Heart left ventricle (tissue), 16 donors: ENCODE results near the gene KDELR3. TPM values are rescaled to one million over a fixed set of nuclear protein-coding genes. Genes with fewer than 3 reads are reported as not detected.

Experiments
- ATAC-seq, 4 donors: fragments of 200-7000 bp; cut with Tn5 transposase; one replicate each; pipeline ENCODE4 v1.9.1; 2020 to 2022; ENCODE audit warnings: moderate library complexity in 4 of 4, mild to moderate bottlenecking in 3 of 4, moderate number of reproducible peaks in 1 of 4
- DNase-seq, 5 donors: peaks; one replicate each; pipeline ENCODE4 v3.0.0-alpha.2; 2020
- H3K27ac ChIP-seq, 12 donors: fragments of 200-600 bp; sonication (generic) in 4 of 12; one replicate each; pipeline versions ENCODE4 v1.5.0 to v1.8.0; 2016 to 2022; ENCODE audit warnings: mild to moderate bottlenecking in 2 of 12
- H3K27me3 ChIP-seq, 9 donors: fragments of 200-600 bp; sonication (generic) in 2 of 9; one replicate each; pipeline versions ENCODE4 v1.5.1 to v1.8.0; 2016 to 2022; ENCODE audit warnings: mild to moderate bottlenecking in 3 of 9
- H3K36me3 ChIP-seq, 9 donors: fragments of 200-600 bp; sonication (generic) in 2 of 9; one replicate each; pipeline versions ENCODE4 v1.5.0 to v1.8.0; 2018 to 2022; ENCODE audit warnings: mild to moderate bottlenecking in 2 of 9
- H3K4me1 ChIP-seq, 12 donors: fragments of 200-600 bp; sonication (generic) in 4 of 12; one replicate each; pipeline versions ENCODE4 v1.5.0 to v1.8.0; 2016 to 2022; ENCODE audit warnings: mild to moderate bottlenecking in 3 of 12
- H3K4me3 ChIP-seq, 12 donors: fragments of 200-600 bp; sonication (generic) in 4 of 12; one replicate each; pipeline versions ENCODE4 v1.5.0 to v1.8.0; 2017 to 2022; ENCODE audit warnings: mild to moderate bottlenecking in 9 of 12, moderate library complexity in 4 of 12
- H3K9me3 ChIP-seq, 12 donors: fragments of 200-600 bp; sonication (generic) in 4 of 12; one replicate each; pipeline versions ENCODE4 v1.5.0 to v1.8.0; 2016 to 2022; ENCODE audit warnings: mild to moderate bottlenecking in 1 of 12
- POLR2A ChIP-seq, 2 donors: fragments of 450-650 bp; IDR thresholded peaks; one replicate each; pipeline ENCODE4 v1.6.1; 2017; ENCODE audit warnings: antibody characterized with exemption in 2 of 2, mild to moderate bottlenecking in 2 of 2, moderate library complexity in 2 of 2
- WGBS, 4 donors: extraction: QIAGEN DNeasy Blood & Tissue Kit in 2 of 4; methylation state at CpG; one replicate each; pipeline versions ENCODE4 v1.1.5 to v1.1.7; 2013 to 2018; 5-methylcytosine and 5-hydroxymethylcytosine counted together
- intact Hi-C, 10 donors: fragments of 100-400 bp; cut with DNase I; formaldehyde crosslinking; loops; one replicate each; pipeline versions ENCODE4 v1.11.1 to v1.14.2; 2022
- polyA plus RNA-seq, 2 donors: library from polyadenylated mRNA; stranded (reverse); fragments of 200-250 nt; gene quantifications; one replicate each; pipeline ENCODE4 v1.2.3, GENCODE V29; 2013
- total RNA-seq, 9 donors: library from RNA; depleted of rRNA in 2 of 9; stranded (reverse); fragments of >200 nt in 2 of 9; fragmentation: NEBNext Ultra II Directional in 3 of 9; extraction: Animal tissue kit (Norgen Biotek cat#: 25700) in 3 of 9; gene quantifications; one replicate each; pipeline versions ENCODE4 v1.1.0 to v1.2.4, GENCODE V29; 2016 to 2023
- TF ChIP-seq, protein P1 (sequence below), 12 donors: fragments of 200-600 bp; sonication (generic) in 4 of 12; IDR thresholded peaks; one replicate each; pipeline versions ENCODE4 v1.5.0 to v1.8.0; 2018 to 2022; ENCODE audit warnings: antibody characterized with exemption in 12 of 12, mild to moderate bottlenecking in 5 of 12
- donor health status: ischemic (EF 13 %, LVEDD 7.1; RV severe dilation, severe dysfunction).
- donor health status: healthy with polysubstance abuse.
- donor health status: DM: no; HTN: yes; CAD: no.
- donor health status: DM: no; HTN: no; CAD: no.
- donor health status: ischemic (EF 25% LVEDD 6.9; RV normal size, moderate dysfunction).
- donor health status: ischemic (EF 25% LVEDD 5.7; RV mildly dilated, moderate dysfunction).
- donor health status: healthy.
- donor health status: DM: yes; HTN: yes; CAD: no.
- donor health status: ischemic (EF 35%, LVEDD 5.7; RV mildly dilated, moderate dysfunction).
- donor health status: nonischemic (EF 11% LVEDD 7.7; RV severe dilation, severe dysfunction).
- donor health status: DM: yes; HTN: yes; CAD: no.
- donor health status: PGD.
- donor health status: ischemic (EF 29% LVEDD 5.4; RV normal size, mild dysfunction).
- donor health status: nonischemic (EF 23%, LVEDD 6.1; RV moderate dilation, normal function).

Gene KDELR3
- total and polyA plus RNA-seq, 11 donors: 4.4 to 15.5 (median 8.5) TPM

DNA sequence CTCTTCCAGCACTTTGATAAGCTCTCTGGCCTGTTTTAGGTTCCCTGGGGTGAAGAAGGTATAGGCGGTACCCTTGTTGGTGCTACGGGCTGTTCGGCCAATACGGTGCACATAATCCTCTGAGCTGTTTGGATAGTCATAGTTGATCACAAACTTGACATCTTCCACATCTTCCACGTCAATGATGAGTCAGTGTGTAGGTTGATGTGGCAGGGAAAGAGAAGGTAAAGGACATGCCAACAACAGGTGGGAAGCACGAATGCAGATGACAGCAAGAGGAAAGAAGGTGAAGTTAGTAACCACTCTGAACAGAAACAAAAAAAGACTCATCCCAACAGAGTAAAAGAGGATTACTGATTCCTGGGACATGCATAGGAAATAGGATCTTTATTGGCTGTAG, 20.1 kb downstream of the KDELR3 start:
- Histone ChIP-seq H3K4me3 (no peak overlapping the region), H3K4me1 (peaks cover 4 to 40% (median 20%) of the 10 kb centered on the region in 12 donors), H3K9me3 (no peaks in the 10 kb centered on the region), H3K27me3 (no peaks in the 10 kb centered on the region), H3K27ac (no peak overlapping the region), H3K36me3 (peaks cover 0 to 100% (median 100%) of the 10 kb centered on the region in 9 donors)
- DNase-seq (no peak), ATAC-seq (no peak)
- intact Hi-C loops: no loop called here
- TF ChIP-seq POLR2A (IDR thresholded peaks at IDR 0.05): no peak
- TF ChIP-seq, protein P1, sequence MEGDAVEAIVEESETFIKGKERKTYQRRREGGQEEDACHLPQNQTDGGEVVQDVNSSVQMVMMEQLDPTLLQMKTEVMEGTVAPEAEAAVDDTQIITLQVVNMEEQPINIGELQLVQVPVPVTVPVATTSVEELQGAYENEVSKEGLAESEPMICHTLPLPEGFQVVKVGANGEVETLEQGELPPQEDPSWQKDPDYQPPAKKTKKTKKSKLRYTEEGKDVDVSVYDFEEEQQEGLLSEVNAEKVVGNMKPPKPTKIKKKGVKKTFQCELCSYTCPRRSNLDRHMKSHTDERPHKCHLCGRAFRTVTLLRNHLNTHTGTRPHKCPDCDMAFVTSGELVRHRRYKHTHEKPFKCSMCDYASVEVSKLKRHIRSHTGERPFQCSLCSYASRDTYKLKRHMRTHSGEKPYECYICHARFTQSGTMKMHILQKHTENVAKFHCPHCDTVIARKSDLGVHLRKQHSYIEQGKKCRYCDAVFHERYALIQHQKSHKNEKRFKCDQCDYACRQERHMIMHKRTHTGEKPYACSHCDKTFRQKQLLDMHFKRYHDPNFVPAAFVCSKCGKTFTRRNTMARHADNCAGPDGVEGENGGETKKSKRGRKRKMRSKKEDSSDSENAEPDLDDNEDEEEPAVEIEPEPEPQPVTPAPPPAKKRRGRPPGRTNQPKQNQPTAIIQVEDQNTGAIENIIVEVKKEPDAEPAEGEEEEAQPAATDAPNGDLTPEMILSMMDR (IDR thresholded peaks at IDR 0.05): no peak
- 85 to 87% (median 86%) methylated on average over 6 of the region's 6 CpGs for WGBS, 4 donors

DNA sequence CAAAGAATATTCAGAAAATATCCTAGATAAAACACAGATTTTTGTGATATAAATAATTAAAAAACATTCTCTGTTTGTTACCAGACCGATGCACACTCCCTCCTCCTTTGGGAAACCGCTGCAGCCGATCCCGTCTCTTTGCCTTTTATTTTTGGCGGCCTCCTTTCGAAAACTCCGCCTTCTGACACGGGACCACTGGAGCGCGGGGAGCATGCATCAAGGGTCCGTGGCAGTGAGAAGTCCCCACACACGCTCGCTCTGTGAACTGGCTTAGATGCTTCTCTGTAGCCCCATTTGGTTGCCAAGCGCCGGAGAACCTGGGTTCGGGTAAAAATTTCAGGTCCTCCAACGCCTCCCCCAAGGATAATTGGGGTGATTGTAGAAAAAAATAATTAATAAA, 21.2 kb downstream of the KDELR3 start:
- Histone ChIP-seq H3K36me3 (peaks cover 7 to 100% (median 100%) of the 10 kb centered on the region in 9 donors), H3K4me3 (no peak overlapping the region), H3K27me3 (no peaks in the 10 kb centered on the region), H3K4me1 (peaks cover 4 to 40% (median 20%) of the 10 kb centered on the region in 12 donors), H3K9me3 (no peaks in the 10 kb centered on the region), H3K27ac (peak overlapping the region in 4 of 12 donors; percentile 6 to 78 (median 43))
- intact Hi-C loops: no loop called here
- ATAC-seq (no peak), DNase-seq (no peak)
- no peak for TF ChIP-seq POLR2A (IDR thresholded peaks at IDR 0.05)
- TF ChIP-seq, protein P1 (IDR thresholded peaks at IDR 0.05): no peak
- WGBS, 4 donors: 90 to 92% (median 92%) methylated on average over 17 of the region's 17 CpGs

DNA sequence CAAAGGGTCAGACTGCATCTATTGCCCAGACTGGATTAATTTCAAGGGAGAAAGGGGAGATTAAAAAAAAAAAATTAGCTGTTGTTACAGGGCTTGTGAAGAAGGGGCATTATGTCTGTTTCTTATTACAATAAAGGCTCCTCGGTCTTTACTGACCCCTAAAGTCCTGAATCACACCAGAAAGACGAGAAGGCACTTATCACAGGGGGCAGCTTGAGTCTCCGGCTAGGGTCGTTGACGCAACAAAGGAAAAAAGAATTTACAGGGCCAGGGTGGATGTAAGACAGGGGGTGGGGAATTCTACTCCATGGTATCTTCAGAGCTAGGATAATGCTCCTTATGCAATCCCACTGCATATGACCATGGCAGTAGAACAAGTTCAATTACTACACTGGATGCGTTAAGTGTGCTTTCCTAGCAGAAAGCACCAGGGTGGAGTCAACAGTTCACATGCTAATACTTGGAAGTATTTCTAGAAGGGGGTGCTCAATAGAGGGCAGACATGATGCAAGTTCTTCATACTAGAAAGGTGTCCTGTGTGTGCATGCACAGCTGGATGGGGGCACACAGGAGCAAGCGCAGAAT, 21.8 kb downstream of the KDELR3 start:
- Histone ChIP-seq H3K27me3 (no peaks in the 10 kb centered on the region), H3K4me3 (no peak overlapping the region), H3K4me1 (peaks cover 4 to 41% (median 24%) of the 10 kb centered on the region in 12 donors), H3K9me3 (no peaks in the 10 kb centered on the region), H3K36me3 (peaks cover 7 to 100% (median 100%) of the 10 kb centered on the region in 9 donors), H3K27ac (peak overlapping the region in 7 of 12 donors; percentile 10 to 78 (median 43))
- DNase-seq (no peak), ATAC-seq (peak in 2 of 4 donors; percentile 6)
- intact Hi-C loops: no loop called here
- 75 to 82% (median 79%) methylated on average over 7 of the region's 7 CpGs for WGBS, 4 donors
- TF ChIP-seq, protein P1 (IDR thresholded peaks at IDR 0.05): no peak
- no peak for TF ChIP-seq POLR2A (IDR thresholded peaks at IDR 0.05)

DNA sequence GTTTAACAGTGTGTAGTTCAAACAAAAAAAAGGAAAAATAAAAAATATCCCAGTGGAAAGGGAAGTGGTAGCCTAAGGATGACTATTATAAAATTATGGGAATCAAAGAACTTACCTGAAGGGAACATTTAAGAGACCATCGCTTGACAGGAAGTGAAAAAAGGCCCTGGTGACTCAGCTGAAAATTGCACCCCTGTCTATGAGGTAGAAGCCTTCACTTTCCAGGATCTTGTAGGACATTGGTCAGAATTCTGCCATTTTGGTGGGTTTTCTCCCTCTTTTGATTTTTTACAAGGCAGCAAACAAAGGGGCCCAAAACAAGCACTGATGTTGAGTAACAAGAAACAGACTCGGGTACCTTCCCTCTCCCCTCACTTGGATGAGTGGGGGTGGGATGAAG, 22.6 kb downstream of the KDELR3 start:
- ATAC-seq: peak in 2 of 4 donors; percentile 2 to 5
- Histone ChIP-seq H3K36me3 (peaks cover 7 to 100% (median 100%) of the 10 kb centered on the region in 9 donors), H3K4me3 (no peak overlapping the region), H3K27me3 (no peaks in the 10 kb centered on the region), H3K27ac (peak overlapping the region in 11 of 12 donors; percentile 23 to 78 (median 73)), H3K9me3 (no peaks in the 10 kb centered on the region), H3K4me1 (peaks cover 4 to 43% (median 25%) of the 10 kb centered on the region in 12 donors)
- TF ChIP-seq, protein P1 (IDR thresholded peaks at IDR 0.05): no peak
- TF ChIP-seq POLR2A (IDR thresholded peaks at IDR 0.05): no peak
- DNase-seq: no peak
- 44 to 63% (median 58%) methylated on average over 2 of the region's 2 CpGs for WGBS, 4 donors
- intact Hi-C loops: no loop called here
